Measurements from ENCODE around the gene MCCD1. TPM values are rescaled to one million over a fixed set of nuclear protein-coding genes. Genes with fewer than 3 reads are reported as not detected.

MCCD1 gene
- total RNA-seq, 1 donor from 2014 or later: not detected

GRCh38 chr6:31529329-31530150, 778 bp downstream of the MCCD1 start:
- intact Hi-C loops (cut with micrococcal nuclease): no loop called here
- no peaks in the 10 kb centered on the region for H3K27me3 Mint-ChIP-seq
- no peak overlapping the region for H3K4me3 Mint-ChIP-seq
- peaks cover 45% of the 10 kb centered on the region for H3K36me3 Mint-ChIP-seq (ENCODE audit: low read depth)
- DNase-seq: no peak
- no peaks in the 10 kb centered on the region for H3K9me3 Mint-ChIP-seq
- peaks cover 6% of the 10 kb centered on the region for H3K4me1 Mint-ChIP-seq
- H3K27ac Mint-ChIP-seq: no peak overlapping the region

- intact Hi-C loops (cut with micrococcal nuclease): no loop called here
- Mint-ChIP-seq H3K9me3 (no peaks in the 10 kb centered on the region), H3K4me1 (peaks cover 12% of the 10 kb centered on the region), H3K36me3 (ENCODE audit: low read depth) (peaks cover 55% of the 10 kb centered on the region), H3K27ac (no peak overlapping the region), H3K4me3 (no peak overlapping the region), H3K27me3 (no peaks in the 10 kb centered on the region)
- DNase-seq: no peak
Measured at GRCh38 chr6:31530659-31531058, 1.9 kb downstream of the MCCD1 start.

- no peaks in the 10 kb centered on the region for H3K27me3 Mint-ChIP-seq
- intact Hi-C loops (cut with micrococcal nuclease): no loop called here
- no peaks in the 10 kb centered on the region for H3K9me3 Mint-ChIP-seq
- DNase-seq: no peak
- H3K27ac Mint-ChIP-seq: no peak overlapping the region
- peaks cover 17% of the 10 kb centered on the region for H3K4me1 Mint-ChIP-seq
- H3K4me3 Mint-ChIP-seq: no peak overlapping the region
- peaks cover 60% of the 10 kb centered on the region for H3K36me3 Mint-ChIP-seq (ENCODE audit: low read depth)
Measured at GRCh38 chr6:31531162-31531561, 2.4 kb downstream of the MCCD1 start.

GRCh38 chr6:31531771-31532643, 3.2 kb downstream of the MCCD1 start:
- Mint-ChIP-seq H3K27me3 (no peaks in the 10 kb centered on the region), H3K27ac (no peak overlapping the region), H3K36me3 (ENCODE audit: low read depth) (peaks cover 67% of the 10 kb centered on the region), H3K4me1 (peaks cover 21% of the 10 kb centered on the region), H3K4me3 (no peak overlapping the region), H3K9me3 (no peaks in the 10 kb centered on the region)
- no peak for DNase-seq
- intact Hi-C loops (cut with micrococcal nuclease): no loop called here

- H3K27me3 Mint-ChIP-seq: no peaks in the 10 kb centered on the region
- H3K4me3 Mint-ChIP-seq: no peak overlapping the region
- no peaks in the 10 kb centered on the region for H3K9me3 Mint-ChIP-seq
- H3K4me1 Mint-ChIP-seq: peaks cover 25% of the 10 kb centered on the region
- DNase-seq: no peak
- intact Hi-C loops (cut with micrococcal nuclease): no loop called here
- peaks cover 71% of the 10 kb centered on the region for H3K36me3 Mint-ChIP-seq (ENCODE audit: low read depth)
- peak overlapping the region; percentile 62 for H3K27ac Mint-ChIP-seq
Measured at GRCh38 chr6:31532644-31533454, 4.1 kb downstream of the MCCD1 start.

- intact Hi-C loops (cut with micrococcal nuclease): no loop called here
- no peak overlapping the region for H3K4me3 Mint-ChIP-seq
- peaks cover 28% of the 10 kb centered on the region for H3K4me1 Mint-ChIP-seq
- DNase-seq: no peak
- H3K27me3 Mint-ChIP-seq: no peaks in the 10 kb centered on the region
- H3K9me3 Mint-ChIP-seq: no peaks in the 10 kb centered on the region
- H3K36me3 Mint-ChIP-seq (ENCODE audit: low read depth): peaks cover 75% of the 10 kb centered on the region
- H3K27ac Mint-ChIP-seq: no peak overlapping the region
Measured at GRCh38 chr6:31533455-31533841, 4.7 kb downstream of the MCCD1 start.

GRCh38 chr6:31534011-31534410, 5.2 kb downstream of the MCCD1 start:
- Mint-ChIP-seq H3K9me3 (no peaks in the 10 kb centered on the region), H3K4me1 (peaks cover 33% of the 10 kb centered on the region), H3K27me3 (no peaks in the 10 kb centered on the region), H3K27ac (no peak overlapping the region), H3K36me3 (ENCODE audit: low read depth) (peaks cover 81% of the 10 kb centered on the region), H3K4me3 (no peak overlapping the region)
- DNase-seq: no peak
- intact Hi-C loops (cut with micrococcal nuclease): no loop called here

- no peak for DNase-seq
- Mint-ChIP-seq H3K36me3 (ENCODE audit: low read depth) (peaks cover 86% of the 10 kb centered on the region), H3K27ac (no peak overlapping the region), H3K27me3 (no peaks in the 10 kb centered on the region), H3K4me1 (peaks cover 39% of the 10 kb centered on the region), H3K9me3 (no peaks in the 10 kb centered on the region), H3K4me3 (no peak overlapping the region)
- intact Hi-C loops (cut with micrococcal nuclease): no loop called here
Measured at GRCh38 chr6:31534521-31535040, 5.8 kb downstream of the MCCD1 start.

GRCh38 chr6:31535538-31536324, 7.0 kb downstream of the MCCD1 start:
- no peaks in the 10 kb centered on the region for H3K9me3 Mint-ChIP-seq
- H3K4me1 Mint-ChIP-seq: peaks cover 45% of the 10 kb centered on the region
- no peak overlapping the region for H3K27ac Mint-ChIP-seq
- peaks cover 86% of the 10 kb centered on the region for H3K36me3 Mint-ChIP-seq (ENCODE audit: low read depth)
- intact Hi-C loops (cut with micrococcal nuclease): no loop called here
- H3K27me3 Mint-ChIP-seq: no peaks in the 10 kb centered on the region
- H3K4me3 Mint-ChIP-seq: no peak overlapping the region
- DNase-seq: no peak

- intact Hi-C loops (cut with micrococcal nuclease): no loop called here
- Mint-ChIP-seq H3K36me3 (ENCODE audit: low read depth) (peaks cover 66% of the 10 kb centered on the region), H3K4me3 (peak overlapping the region; percentile 81), H3K27me3 (no peaks in the 10 kb centered on the region), H3K9me3 (no peaks in the 10 kb centered on the region), H3K4me1 (peaks cover 51% of the 10 kb centered on the region), H3K27ac (peak overlapping the region; percentile 23)
- DNase-seq: no peak
Measured at GRCh38 chr6:31538805-31539400, 10.1 kb downstream of the MCCD1 start.

- Mint-ChIP-seq H3K27me3 (no peaks in the 10 kb centered on the region), H3K4me1 (peaks cover 48% of the 10 kb centered on the region), H3K36me3 (ENCODE audit: low read depth) (peaks cover 50% of the 10 kb centered on the region), H3K9me3 (no peaks in the 10 kb centered on the region), H3K4me3 (peak overlapping the region; percentile 81), H3K27ac (peak overlapping the region; percentile 84)
- DNase-seq: no peak
- intact Hi-C loops (cut with micrococcal nuclease): loop anchor here (1.0 to 10.0 kb wide), 3 partner anchors 46 to 417 kb away; partner anchors contain the start of genes NELFE, NEU1 and SKIC2
Measured at GRCh38 chr6:31540640-31541039, 11.9 kb downstream of the MCCD1 start.

- peak; percentile 90 for DNase-seq
- peaks cover 48% of the 10 kb centered on the region for H3K4me1 Mint-ChIP-seq
- H3K36me3 Mint-ChIP-seq (ENCODE audit: low read depth): peaks cover 45% of the 10 kb centered on the region
Measured at GRCh38 chr6:31541059-31541657, 12.4 kb downstream of the MCCD1 start.

More at GRCh38 chr6:31541059-31541657, 12.4 kb downstream of the MCCD1 start:
- peak overlapping the region; percentile 81 for H3K4me3 Mint-ChIP-seq
- peak overlapping the region; percentile 90 for H3K27ac Mint-ChIP-seq
- intact Hi-C loops (cut with micrococcal nuclease): loop anchor here (1.0 to 10.0 kb wide), 3 partner anchors 47 to 416 kb away; partner anchors contain the start of genes NELFE, NEU1 and SKIC2
- H3K27me3 Mint-ChIP-seq: no peaks in the 10 kb centered on the region
- no peaks in the 10 kb centered on the region for H3K9me3 Mint-ChIP-seq
